HG03469 (cell line): ENCODE measurements around the gene HSD17B11.
"Not testable (repeated sequence)": the region's sequence is repeated elsewhere in the genome, so short reads cannot be mapped to it uniquely, and the experiment has no call there.

ENCODE experiments used
- ATAC-seq: cut with Tn5 transposase; IDR thresholded peaks from one replicate; pipeline ENCODE4 v1.9.1; 2021; ENCODE audit warnings: mild to moderate bottlenecking, moderate library complexity, moderate number of reproducible peaks; ENCODE audit not compliant: unreplicated experiment

HSD17B11 gene

DNA sequence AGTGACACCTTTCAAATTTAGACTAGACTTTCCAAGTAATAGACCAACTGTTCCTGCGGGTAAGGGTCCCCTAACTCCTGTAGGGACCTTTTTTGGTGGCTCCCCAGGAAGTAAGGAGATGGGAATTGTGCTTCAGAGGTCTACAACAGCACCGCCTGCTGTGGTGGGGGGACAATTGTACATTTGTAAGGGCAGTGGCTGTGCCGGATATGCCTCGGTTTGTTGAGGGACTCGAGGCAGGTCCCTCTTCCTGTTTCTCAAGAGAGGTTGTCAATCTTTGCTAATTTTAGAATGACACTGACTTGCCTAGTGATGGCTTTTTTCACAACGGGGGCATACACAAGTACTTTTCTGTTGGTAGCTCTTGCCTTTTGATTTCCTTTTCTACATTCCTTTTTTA is 15.5 kb upstream of the HSD17B11 start:
- no peak for ATAC-seq

- no peak for ATAC-seq
These were observed 14.3 kb upstream of the HSD17B11 start for GRCh38 chr4:87405211-87405820.

GRCh38 chr4:87403732-87404131 is 12.7 kb upstream of the HSD17B11 start:
- ATAC-seq, result not testable (repeated sequence)

DNA sequence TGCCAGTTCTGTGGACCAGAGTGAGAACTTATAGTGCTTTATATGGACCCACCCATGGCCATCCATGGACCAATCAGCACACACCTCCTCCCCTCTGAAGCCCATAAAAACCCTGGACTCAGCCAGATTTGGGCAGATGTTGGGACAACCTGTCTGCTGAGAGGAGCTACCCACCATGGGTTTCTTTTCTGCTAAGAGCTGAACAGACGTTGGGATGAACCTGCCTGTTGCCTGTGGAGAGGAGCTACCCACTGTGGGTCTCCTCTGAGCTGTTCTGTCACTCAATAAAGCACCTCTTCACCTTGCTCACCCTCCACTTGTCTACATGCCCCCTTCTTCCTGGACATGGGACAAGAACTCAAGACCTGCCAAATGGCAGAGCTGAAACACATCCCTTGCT is 9.0 kb upstream of the HSD17B11 start:
- no peak for ATAC-seq

- no peak for ATAC-seq
These were observed 8.2 kb upstream of the HSD17B11 start for GRCh38 chr4:87399148-87399547.

GRCh38 chr4:87395851-87396250 is 4.9 kb upstream of the HSD17B11 start:
- ATAC-seq, result not testable (repeated sequence)

DNA sequence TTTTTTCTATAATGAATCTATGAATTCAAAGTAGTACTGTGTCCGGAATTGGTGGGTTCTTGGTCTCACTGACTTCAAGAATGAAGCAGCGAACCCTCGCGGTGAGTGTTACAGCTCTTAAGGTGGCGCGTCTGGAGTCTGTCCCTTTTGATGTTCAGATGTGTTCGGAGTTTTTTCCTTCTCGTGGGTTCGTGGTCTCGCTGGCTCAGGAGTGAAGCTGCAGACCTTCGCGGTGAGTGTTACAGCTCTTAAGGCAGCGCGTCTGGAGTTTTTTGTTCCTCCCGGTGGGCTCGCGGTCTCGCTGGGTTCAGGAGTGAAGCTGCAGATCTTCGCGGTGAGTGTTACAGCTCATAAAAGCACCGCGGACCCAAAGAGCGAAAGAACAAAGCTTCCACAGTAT is 4.1 kb upstream of the HSD17B11 start:
- not testable (repeated sequence) for ATAC-seq

- ATAC-seq, result no peak
These were observed 1.2 kb upstream of the HSD17B11 start for GRCh38 chr4:87392183-87392582.

DNA sequence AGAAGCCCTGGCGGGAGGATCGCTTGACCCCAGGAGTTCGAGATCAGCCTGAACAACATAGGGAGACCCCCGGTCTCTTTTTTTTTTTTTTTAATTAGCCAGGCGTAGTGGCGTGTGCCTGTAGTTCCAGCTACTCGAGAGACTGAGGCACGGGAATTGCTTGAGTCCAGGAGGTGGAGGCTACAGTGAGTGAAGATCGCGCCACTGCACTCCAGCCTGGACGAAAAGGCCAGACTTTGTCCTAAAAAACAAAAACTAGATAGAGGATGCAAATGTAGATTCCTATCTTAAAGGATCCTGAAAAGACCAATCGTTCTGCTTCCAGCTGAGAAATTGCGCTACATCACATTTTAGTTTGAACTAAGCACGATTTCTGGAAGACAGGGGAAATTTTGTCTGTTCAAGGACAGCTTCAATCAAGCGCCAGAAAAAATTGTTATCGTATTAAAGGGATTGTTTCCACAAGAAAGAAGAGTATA is 627 bp upstream of the HSD17B11 start:
- no peak for ATAC-seq

- no peak for ATAC-seq
These were observed 467 bp downstream of the HSD17B11 start for GRCh38 chr4:87390551-87390890.

DNA sequence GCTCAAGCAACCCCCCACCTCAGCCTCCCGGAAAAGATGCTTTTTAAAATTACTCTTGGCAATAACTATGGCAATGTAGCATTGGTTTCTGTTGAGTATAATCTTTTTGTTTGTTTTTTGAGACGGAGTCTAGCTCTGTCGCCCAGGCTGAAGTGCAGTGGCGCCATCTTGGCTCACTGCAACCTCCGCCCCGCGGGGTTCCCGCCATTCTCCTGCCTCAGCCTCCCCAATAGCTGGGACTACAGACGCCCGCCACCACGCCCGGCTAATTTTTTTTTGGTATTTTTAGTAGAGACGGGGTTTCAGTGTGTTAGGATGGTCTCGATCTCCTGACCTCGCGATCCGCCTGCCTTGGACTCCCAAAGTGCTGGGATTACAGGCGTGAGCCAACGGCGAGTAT is 933 bp downstream of the HSD17B11 start:
- not testable (repeated sequence) for ATAC-seq

- ATAC-seq, result no peak
These were observed 2.1 kb downstream of the HSD17B11 start for GRCh38 chr4:87388901-87389300.

DNA sequence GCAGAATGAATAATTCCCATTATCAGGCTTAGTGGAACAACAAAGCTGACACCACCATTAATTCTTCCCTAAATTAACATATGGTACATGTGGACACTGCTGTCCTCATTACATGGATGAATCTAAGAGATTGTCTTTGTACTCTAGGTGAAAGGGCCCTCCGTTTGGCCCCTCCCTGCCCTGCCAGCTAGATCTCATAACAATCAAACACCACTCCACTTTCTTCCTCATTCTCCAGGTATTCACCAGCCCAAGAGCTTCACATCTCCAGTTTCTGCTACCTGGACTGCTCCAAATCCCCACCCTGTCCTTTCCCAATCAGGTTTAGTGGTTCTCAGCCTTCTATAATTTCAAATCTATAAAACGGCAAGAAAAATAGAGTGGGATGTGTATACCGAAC is 3.8 kb downstream of the HSD17B11 start:
- ATAC-seq, result no peak

DNA sequence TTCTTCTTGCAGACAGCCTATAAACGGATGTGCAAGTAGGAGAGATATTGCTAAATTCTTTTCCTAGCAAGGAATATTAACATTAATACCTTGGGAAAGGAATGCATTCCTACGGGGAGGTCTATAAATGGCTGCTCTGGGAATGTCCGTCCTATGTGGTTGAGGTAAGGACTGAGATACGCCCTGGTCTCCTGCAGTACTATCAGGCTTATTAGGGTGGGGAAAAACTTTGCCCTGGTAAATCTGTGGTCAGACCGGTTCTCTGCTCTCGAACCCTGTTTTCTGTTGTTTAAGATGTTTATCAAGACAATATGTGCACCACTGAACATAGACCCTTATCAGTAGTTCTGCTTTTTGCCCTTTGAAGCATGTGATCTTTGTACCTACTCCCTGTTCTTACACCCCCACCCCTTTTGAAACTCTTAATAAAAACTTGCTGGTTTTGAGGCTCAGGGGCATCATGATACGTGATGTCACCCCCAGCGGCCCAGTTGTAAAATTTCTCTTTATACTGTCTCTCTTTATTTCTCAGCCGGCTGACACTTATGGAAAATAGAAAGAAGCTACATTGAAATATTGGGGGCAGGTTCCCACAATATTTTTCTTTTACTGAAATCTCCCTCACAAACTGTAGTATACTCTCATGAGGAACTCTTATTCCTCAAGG is 6.4 kb downstream of the HSD17B11 start:
- ATAC-seq, result not testable (repeated sequence)

DNA sequence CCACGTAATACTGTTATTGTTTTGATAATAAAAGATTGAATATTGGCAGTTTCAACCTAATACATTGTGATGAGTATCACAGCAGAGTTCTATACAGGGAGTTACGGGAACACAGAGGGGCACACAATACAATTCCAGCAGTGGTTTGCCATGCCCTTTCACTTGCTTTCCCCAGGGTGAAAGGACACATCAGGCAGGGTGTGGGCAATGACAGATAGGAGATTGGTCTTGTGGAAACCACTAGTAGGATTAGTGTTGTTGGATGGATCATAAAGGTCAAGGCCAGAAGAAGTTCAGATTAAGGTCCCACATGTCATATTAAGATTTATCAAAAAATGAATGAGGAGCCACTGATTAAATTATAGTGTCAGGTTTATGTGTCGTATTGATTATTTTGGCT is 8.1 kb downstream of the HSD17B11 start:
- no peak for ATAC-seq

GRCh38 chr4:87382116-87382515 is 8.9 kb downstream of the HSD17B11 start:
- ATAC-seq, result no peak

- ATAC-seq, result no peak
These were observed 13.2 kb downstream of the HSD17B11 start for GRCh38 chr4:87377816-87378215.

DNA sequence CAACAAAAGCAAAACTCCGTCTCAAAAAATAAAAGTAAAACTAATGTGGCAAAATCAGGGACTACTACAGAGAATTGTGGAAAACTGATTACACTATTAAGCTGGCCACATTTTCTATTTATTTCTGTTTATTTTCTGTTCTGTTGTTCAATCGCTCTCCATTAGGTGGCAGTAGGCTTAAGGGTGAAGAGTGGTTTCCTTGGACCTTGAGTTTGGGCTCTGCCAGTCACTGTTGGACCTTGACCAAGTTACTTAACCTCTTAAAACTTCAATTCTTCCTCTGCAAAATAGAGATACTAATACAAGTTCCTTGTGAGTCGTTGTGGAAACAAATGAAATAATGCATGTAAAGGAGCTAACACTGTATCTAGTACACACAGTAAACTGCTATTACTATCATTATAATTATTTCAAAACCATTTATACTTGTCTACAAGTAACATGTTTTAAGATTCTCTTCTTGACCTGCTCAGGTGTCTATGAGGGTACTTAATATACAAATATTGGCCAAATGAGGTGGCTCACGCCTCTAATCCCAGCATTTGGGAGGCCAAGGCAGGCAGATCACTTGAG is 15.2 kb downstream of the HSD17B11 start:
- ATAC-seq, result no peak

DNA sequence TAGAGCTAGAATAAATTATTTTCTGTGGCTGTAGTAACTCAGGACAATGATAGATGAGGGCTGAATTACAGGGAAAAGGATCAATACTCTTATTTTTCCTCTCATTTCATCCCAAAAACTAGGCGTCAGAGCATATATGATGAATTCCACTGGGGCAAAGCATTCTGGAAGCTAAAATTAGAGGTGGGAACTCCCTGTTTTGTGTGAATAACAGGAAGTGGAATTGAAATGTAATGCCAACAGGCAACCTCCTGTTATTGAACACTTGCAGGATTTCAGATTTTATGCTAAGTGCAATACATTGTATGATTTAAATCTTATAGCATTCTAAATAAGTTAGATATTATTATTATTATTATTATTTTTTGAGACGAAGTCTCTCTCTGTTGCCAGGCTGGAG is 20.9 kb downstream of the HSD17B11 start:
- ATAC-seq, result no peak

DNA sequence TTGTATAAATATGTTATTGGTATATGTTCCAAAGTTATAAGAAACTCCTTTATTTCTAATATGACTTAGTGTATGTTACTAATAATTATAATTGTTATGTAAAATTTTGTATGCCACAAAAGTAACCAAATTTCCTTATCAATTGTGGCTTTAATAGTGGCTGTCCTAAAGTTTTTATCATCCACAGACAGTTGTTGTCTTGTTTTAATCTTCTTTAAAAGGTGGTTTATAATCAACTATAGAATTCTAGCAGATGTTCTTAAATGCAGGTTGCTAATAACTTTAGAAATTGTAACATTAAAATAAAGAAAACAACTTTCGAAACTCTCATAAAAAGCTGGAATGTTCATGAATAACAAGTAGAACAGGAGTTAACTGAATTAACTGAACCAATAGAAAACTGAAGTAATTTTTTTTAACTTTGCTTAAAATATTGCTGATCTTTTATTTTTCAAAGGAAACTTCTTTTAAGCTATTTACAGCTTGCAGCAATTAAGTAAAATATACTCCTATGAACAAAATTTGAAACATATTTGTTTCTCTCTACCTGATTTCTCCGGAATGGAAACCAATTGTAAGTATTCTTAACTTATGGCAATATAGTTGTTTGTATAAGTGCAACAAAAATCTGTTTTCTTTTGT is 24.3 kb downstream of the HSD17B11 start:
- ATAC-seq, result no peak

DNA sequence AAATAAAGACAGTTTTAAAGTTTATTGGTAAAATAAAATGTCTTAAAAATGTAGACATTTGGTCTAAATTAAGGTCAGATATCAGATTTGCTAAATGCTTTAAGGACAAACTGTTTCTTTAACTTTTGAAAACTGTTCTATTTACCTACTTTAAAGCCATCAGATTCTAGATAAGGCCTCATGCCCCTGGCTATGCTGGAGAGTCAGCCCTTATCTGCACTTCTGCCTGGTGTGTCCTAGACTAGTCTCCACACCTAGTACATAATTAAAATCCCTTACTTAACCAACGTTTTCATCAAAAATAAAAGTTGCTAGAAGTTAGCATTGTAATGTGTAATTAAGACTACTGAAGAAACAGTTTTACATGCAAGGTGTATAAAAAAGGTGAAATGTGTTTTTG is 25.6 kb downstream of the HSD17B11 start:
- ATAC-seq, result no peak

DNA sequence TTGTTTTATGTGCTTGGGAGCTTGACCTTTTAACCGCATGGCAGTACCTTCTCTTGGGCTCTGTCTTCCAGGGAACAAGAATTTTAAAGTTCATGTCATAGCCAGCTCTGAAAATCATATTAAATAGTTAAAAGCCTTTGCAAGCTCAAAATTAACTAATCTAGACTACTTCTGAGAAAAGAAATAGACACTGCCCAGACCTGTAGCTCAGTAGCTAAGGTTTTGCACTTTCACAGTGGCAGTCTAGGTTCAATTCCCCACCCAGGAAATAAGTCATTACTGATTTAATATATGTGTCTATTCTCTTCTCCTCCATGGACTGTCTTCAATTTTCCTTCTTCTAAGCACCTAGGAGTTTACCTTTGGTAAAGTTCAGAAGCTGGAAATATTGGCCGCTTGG is 27.4 kb downstream of the HSD17B11 start:
- ATAC-seq, result no peak
